GM10248 (cell line): ENCODE measurements around the gene PRKAR1A.
"Not testable (repeated sequence)": the region's sequence is repeated elsewhere in the genome, so short reads cannot be mapped to it uniquely, and the experiment has no call there.

Experiments used
- CTCF ChIA-PET: fragments of 300-600 bp; sonication (Branson Sonifier 250); formaldehyde crosslinking; extraction: SDS; loops from one replicate; lab custom pipeline; 2021; ENCODE audit warnings: antibody characterized with exemption; lab: Yijun Ruan, JAX
- POLR2A ChIA-PET: fragments of 350-650 bp; sonication (Branson Sonifier 250); formaldehyde crosslinking; extraction: SDS; loops from one replicate; lab custom pipeline; 2020; ENCODE audit warnings: antibody characterized with exemption; lab: Yijun Ruan, JAX
- DNase-seq: peaks from one replicate; pipeline ENCODE4 v3.0.0; 2012; ENCODE audit errors: extremely low spot score
- TF ChIP-seq, protein P1 (sequence below): IDR thresholded peaks from 2 replicates; pipeline ENCODE4 v1.5.1; 2012; ENCODE audit warnings: mild to moderate bottlenecking, low read depth; ENCODE audit errors: extremely low read depth, missing control alignments, control extremely low read depth

Gene PRKAR1A

DNA sequence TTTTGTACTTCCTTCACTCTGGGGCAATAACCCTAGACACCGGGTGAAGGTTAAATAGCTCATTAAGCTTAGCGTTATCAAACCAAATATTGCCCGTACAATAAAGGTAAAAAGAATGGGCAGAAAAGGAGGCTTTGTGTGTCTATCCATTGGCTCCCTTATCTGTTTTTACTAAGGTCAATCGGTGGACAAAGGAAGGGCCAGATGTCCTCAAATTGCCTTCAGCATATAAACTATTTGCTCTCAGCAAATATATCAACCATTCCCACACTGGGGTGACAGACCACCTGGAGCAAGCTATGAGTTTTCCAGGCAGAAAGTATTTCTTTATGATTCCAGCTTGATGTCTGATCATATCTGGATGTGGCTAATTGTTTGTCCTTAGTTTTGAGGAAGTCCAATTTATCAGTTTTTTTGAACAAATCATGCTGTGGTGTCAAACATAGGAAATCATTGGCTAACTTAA, 29.6 kb upstream of the PRKAR1A start:
- TF ChIP-seq, protein P1, sequence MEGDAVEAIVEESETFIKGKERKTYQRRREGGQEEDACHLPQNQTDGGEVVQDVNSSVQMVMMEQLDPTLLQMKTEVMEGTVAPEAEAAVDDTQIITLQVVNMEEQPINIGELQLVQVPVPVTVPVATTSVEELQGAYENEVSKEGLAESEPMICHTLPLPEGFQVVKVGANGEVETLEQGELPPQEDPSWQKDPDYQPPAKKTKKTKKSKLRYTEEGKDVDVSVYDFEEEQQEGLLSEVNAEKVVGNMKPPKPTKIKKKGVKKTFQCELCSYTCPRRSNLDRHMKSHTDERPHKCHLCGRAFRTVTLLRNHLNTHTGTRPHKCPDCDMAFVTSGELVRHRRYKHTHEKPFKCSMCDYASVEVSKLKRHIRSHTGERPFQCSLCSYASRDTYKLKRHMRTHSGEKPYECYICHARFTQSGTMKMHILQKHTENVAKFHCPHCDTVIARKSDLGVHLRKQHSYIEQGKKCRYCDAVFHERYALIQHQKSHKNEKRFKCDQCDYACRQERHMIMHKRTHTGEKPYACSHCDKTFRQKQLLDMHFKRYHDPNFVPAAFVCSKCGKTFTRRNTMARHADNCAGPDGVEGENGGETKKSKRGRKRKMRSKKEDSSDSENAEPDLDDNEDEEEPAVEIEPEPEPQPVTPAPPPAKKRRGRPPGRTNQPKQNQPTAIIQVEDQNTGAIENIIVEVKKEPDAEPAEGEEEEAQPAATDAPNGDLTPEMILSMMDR, result no peak

GRCh38 chr17:68484458-68484857, 27.8 kb upstream of the PRKAR1A start:
- CTCF ChIA-PET, result interaction anchor here (1.5 to 2.6 kb wide), 3 partner anchors 10 to 18 kb away, joined by 4 to 12 read pairs (median 5); no protein-coding TSS in a partner anchor
- no peak for DNase-seq
- POLR2A ChIA-PET, result no interaction called here
- TF ChIP-seq, protein P1, result no peak

More for the DNA sequence above, 29.6 kb upstream of the PRKAR1A start:
- DNase-seq, result no peak
- ChIA-PET CTCF (interaction anchor here (0.6 to 3.2 kb wide), 3 partner anchors 13 to 17 kb away, joined by 3 to 11 read pairs (median 5); no protein-coding TSS in a partner anchor), POLR2A (no interaction called here)

GRCh38 chr17:68489919-68490318, 22.3 kb upstream of the PRKAR1A start:
- ChIA-PET CTCF (interaction anchor here (0.9 kb wide), 1 partner anchor 24 kb away, joined by 3 read pairs; no protein-coding TSS in a partner anchor), POLR2A (no interaction called here)
- TF ChIP-seq, protein P1, result no peak
- DNase-seq, result no peak

- CTCF ChIA-PET, result interaction anchor here (1.1 kb wide), 1 partner anchor 48 kb away, joined by 3 read pairs; no protein-coding TSS in a partner anchor
- DNase-seq, result no peak
- POLR2A ChIA-PET, result no interaction called here
- TF ChIP-seq, protein P1, result no peak
Observed at GRCh38 chr17:68491381-68492231, 20.6 kb upstream of the PRKAR1A start.

DNA sequence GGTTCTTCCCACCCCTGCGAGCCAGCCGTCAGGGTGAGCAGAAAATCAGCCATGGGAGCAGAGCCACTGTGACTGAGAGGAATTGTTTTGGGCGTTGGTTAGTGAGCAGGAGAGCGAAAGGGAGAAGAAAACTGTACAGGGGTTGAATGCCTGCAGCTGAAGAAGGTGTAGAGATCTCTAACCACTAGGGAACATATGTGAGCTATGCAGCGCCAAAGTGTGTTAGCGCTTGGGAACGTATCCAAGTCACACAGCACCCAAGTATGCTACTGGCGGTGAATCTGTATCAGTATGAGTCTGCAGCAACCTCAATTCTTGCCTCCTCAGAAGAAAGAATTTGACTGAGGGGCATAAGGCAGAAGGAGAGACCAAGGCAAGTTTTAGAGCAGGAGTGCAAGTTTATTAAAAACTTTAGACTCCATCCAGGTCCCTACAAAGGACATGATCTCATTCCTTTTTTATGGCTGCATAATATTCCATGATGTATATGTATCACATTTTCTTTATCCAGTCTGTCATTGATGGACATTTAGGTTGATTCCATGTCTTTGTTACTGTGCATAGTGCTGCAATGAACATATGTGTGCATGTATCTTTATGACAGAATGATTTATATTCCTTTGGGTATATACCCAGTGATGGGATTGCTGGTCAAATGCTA, 19.7 kb upstream of the PRKAR1A start:
- DNase-seq, CTCF ChIA-PET, POLR2A ChIA-PET: not testable (repeated sequence)

DNA sequence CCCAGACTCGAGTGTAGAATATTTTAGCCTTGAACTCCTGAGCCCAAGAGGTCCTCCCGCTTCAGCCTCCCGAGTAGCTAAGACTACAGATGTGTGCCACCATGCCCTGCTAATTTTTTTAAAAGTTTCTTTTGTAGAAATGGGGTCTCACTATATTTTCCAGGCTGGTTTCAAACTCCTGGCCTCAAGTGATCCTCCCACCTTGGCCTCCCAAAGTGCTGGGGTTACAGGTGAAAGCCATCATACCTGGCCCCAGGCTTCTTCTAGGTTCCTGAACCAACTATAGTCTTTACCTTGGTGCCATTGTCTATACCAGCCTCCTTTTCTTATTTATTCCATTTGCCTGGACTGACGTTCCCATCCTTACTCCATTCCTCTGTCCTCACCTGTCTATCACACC, 17.1 kb upstream of the PRKAR1A start:
- POLR2A ChIA-PET, result no interaction called here
- TF ChIP-seq, protein P1, result no peak
- DNase-seq, result no peak
- CTCF ChIA-PET, result interaction anchor here (1.2 to 2.4 kb wide), 2 partner anchors 28 to 606 kb away, joined by 3 to 11 read pairs; no protein-coding TSS in a partner anchor

DNA sequence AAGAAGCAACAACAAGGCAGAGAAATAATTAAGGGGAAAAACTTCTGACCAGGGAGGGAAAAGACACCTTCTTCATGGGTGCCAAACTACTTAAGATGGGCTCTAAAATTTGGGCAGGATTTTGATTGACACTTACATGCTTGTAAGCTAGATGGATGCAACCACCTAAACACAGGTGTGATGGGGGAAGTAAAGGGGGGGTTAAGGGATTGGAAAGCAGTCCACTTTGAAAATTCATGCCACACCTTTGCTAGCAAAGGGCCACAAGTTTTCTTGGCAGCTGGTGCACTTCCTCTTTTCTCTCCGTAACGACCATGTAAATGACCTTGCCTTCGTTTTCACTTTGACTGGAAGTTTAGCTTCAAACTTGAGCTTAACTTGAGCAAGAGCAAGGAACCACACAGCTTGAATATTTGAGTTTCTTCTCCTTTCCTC, 14.3 kb upstream of the PRKAR1A start:
- ChIA-PET POLR2A (interaction anchor here (0.8 kb wide), 1 partner anchor 20 kb away, joined by 3 read pairs; no protein-coding TSS in a partner anchor), CTCF (interaction anchor here (0.9 to 2.5 kb wide), 10 partner anchors 12 to 61 kb away, joined by 3 to 8 read pairs (median 4); partner anchors contain the start of gene PRKAR1A)
- DNase-seq, result peak; percentile 82
- TF ChIP-seq, protein P1, result no peak
